ENCODE results near the gene KRTAP4-5.

DNA sequence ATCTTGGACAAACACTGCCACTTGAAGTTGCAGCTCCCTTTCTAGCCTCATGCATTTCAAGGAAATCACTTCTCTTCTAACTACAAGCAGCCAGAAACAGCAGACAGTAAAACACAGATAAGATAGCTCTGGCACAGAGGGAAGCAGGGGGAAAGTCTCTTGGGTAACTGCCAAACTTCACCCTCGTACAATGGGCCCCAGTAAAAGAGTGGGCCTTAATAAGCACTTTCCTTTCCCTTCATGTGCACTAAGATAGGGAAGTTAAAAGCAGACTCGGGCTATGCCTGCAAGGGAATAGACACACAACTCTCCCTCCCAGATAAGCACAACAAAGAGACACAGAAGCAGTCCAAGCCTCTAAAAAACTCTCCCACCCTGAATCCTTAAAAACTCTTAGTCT is 4.2 kb upstream of the KRTAP4-5 start:
- TF ChIP-seq, protein P1, sequence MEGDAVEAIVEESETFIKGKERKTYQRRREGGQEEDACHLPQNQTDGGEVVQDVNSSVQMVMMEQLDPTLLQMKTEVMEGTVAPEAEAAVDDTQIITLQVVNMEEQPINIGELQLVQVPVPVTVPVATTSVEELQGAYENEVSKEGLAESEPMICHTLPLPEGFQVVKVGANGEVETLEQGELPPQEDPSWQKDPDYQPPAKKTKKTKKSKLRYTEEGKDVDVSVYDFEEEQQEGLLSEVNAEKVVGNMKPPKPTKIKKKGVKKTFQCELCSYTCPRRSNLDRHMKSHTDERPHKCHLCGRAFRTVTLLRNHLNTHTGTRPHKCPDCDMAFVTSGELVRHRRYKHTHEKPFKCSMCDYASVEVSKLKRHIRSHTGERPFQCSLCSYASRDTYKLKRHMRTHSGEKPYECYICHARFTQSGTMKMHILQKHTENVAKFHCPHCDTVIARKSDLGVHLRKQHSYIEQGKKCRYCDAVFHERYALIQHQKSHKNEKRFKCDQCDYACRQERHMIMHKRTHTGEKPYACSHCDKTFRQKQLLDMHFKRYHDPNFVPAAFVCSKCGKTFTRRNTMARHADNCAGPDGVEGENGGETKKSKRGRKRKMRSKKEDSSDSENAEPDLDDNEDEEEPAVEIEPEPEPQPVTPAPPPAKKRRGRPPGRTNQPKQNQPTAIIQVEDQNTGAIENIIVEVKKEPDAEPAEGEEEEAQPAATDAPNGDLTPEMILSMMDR (IDR thresholded peaks at IDR 0.05), result no peak
- no peak for TF ChIP-seq POLR2A (IDR thresholded peaks at IDR 0.05)

All from lower leg skin (tissue), 3 donors.